A673 (cell line): ENCODE data around the gene CINP. TPM values are rescaled to one million over a fixed set of nuclear protein-coding genes. Genes with fewer than 3 reads are reported as not detected.
"Not testable (repeated sequence)": the region's sequence is repeated elsewhere in the genome, so short reads cannot be mapped to it uniquely, and the experiment has no call there.

ENCODE experiments used
- BruUV-seq: library from RNA; stranded (reverse); fragments of 400-500 nt; replicated peaks from 2 replicates; lab custom pipeline; 2021; lab: Mats Ljungman, UMichigan
- CTCF ChIA-PET: fragments of 300-600 bp; sonication (Branson Sonifier 250); formaldehyde crosslinking; loops from one replicate; lab custom pipeline; 2022; ENCODE audit warnings: antibody characterized with exemption; lab: Charles Lee
- POLR2A ChIA-PET: fragments of 300-600 bp; sonication (Branson Sonifier 250); formaldehyde crosslinking; loops from one replicate; lab custom pipeline; 2022; ENCODE audit warnings: antibody characterized with exemption; ENCODE audit not compliant: low non-redundant PET; lab: Charles Lee
- DNase-seq: peaks from one replicate; pipeline ENCODE4 v3.0.0-alpha.2; 2015; ENCODE audit warnings: low spot score
- H3K27ac ChIP-seq: fragments of 200-600 bp; sonication (generic); 2 replicates; pipeline ENCODE4 v1.5.1; 2016; ENCODE audit warnings: mixed run types, low read depth, mild to moderate bottlenecking, mixed read lengths, antibody characterized with exemption, low read length; ENCODE audit not compliant: poor library complexity, severe bottlenecking
- H3K27me3 ChIP-seq: fragments of 200-600 bp; sonication (generic); replicated peaks from 2 replicates; pipeline ENCODE4 v1.6.1; 2017; ENCODE audit warnings: mixed run types, low read depth, mild to moderate bottlenecking, mixed read lengths, antibody characterized with exemption, low read length; ENCODE audit not compliant: insufficient read depth, poor library complexity
- H3K36me3 ChIP-seq: fragments of 200-600 bp; sonication (generic); 2 replicates; pipeline ENCODE4 v1.6.1; 2016; ENCODE audit warnings: mixed run types, mild to moderate bottlenecking, mixed read lengths, antibody characterized with exemption, low read length; ENCODE audit not compliant: insufficient read depth, poor library complexity, severe bottlenecking
- H3K4me1 ChIP-seq: fragments of 200-600 bp; sonication (generic); 2 replicates; pipeline ENCODE4 v1.6.1; 2017; ENCODE audit warnings: mixed run types, mild to moderate bottlenecking, mixed read lengths, antibody characterized with exemption, low read length; ENCODE audit not compliant: insufficient read depth, poor library complexity, severe bottlenecking
- H3K4me3 ChIP-seq: fragments of 200-600 bp; sonication (generic); 2 replicates; pipeline ENCODE4 v1.5.1; 2016; ENCODE audit warnings: low read depth, mixed run types, mild to moderate bottlenecking, mixed read lengths, low read length; ENCODE audit not compliant: poor library complexity, severe bottlenecking
- H3K9me3 ChIP-seq: fragments of 200-600 bp; sonication (generic); 2 replicates; pipeline ENCODE4 v1.6.1; 2016; ENCODE audit warnings: mixed run types, low read depth, mild to moderate bottlenecking, mixed read lengths, antibody characterized with exemption, low read length; ENCODE audit not compliant: poor library complexity, severe bottlenecking
- EZH2 ChIP-seq: fragments of 200-600 bp; sonication (generic); IDR thresholded peaks from 2 replicates; pipeline ENCODE4 v1.6.1; 2017; ENCODE audit warnings: borderline replicate concordance, low read depth, mild to moderate bottlenecking, mixed read lengths, antibody characterized with exemption, low read length; ENCODE audit not compliant: poor library complexity, severe bottlenecking
- intact Hi-C: fragments of 100-400 bp; cut with micrococcal nuclease; formaldehyde crosslinking; loops from one replicate; pipeline ENCODE4 v1.10.0; 2022; ENCODE audit not compliant: unreplicated experiment
- total RNA-seq: library from RNA; stranded (reverse); gene quantifications from 2 replicates; pipeline ENCODE4 v1.2.3, GENCODE V29; 2021
- TF ChIP-seq, protein P1 (sequence below): fragments of 300-800, 200-600 bp; sonication (generic); conservative IDR thresholded peaks from 2 replicates; pipeline ENCODE4 v1.5.1; 2017; ENCODE audit warnings: low read depth, mild to moderate bottlenecking, antibody characterized with exemption, low read length, moderate library complexity, mixed read lengths

The CINP gene
- total RNA-seq, 1 experiment from 2014 or later: 46.6 TPM

- TF ChIP-seq, protein P1, sequence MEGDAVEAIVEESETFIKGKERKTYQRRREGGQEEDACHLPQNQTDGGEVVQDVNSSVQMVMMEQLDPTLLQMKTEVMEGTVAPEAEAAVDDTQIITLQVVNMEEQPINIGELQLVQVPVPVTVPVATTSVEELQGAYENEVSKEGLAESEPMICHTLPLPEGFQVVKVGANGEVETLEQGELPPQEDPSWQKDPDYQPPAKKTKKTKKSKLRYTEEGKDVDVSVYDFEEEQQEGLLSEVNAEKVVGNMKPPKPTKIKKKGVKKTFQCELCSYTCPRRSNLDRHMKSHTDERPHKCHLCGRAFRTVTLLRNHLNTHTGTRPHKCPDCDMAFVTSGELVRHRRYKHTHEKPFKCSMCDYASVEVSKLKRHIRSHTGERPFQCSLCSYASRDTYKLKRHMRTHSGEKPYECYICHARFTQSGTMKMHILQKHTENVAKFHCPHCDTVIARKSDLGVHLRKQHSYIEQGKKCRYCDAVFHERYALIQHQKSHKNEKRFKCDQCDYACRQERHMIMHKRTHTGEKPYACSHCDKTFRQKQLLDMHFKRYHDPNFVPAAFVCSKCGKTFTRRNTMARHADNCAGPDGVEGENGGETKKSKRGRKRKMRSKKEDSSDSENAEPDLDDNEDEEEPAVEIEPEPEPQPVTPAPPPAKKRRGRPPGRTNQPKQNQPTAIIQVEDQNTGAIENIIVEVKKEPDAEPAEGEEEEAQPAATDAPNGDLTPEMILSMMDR: no peak
- TF ChIP-seq EZH2: no peak
- ChIA-PET POLR2A (no interaction called here), CTCF (no interaction called here)
- no peak overlapping the region for H3K4me3 ChIP-seq
- H3K9me3 ChIP-seq: no peaks in the 10 kb centered on the region
- H3K36me3 ChIP-seq: no peaks in the 10 kb centered on the region
- no peak overlapping the region for H3K27ac ChIP-seq
- H3K4me1 ChIP-seq: no peaks in the 10 kb centered on the region
- H3K27me3 ChIP-seq: no peaks in the 10 kb centered on the region
- DNase-seq: no peak
- BruUV-seq: no TSS peak
- intact Hi-C loops: no loop called here
These were observed 31.9 kb downstream of the CINP start for GRCh38 chr14:102330806-102331205.

DNA sequence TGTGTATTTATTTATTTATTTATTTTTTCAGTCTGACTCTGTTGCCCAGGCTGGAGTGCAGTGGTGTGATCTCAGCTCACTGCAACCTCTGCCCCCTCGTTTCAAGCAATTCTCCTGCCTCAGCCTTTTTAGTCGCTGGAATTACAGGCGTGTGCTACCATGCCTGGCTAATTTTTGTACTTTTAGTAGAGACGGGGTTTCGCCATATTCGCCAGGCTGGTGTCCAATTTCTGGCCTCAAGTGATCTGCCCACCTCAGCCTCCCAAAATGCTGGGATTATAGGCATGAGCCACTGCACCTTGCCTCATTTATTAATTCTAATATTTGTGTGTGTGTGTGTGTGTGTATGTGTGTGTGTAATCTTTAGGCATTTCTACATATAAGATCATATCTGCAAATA lies 33.3 kb downstream of the CINP start:
- H3K27ac ChIP-seq, H3K9me3 ChIP-seq, H3K4me1 ChIP-seq, intact Hi-C loops, H3K36me3 ChIP-seq, BruUV-seq, DNase-seq, H3K27me3 ChIP-seq, H3K4me3 ChIP-seq: not testable (repeated sequence)
- ChIA-PET POLR2A (interaction anchor here (0.6 kb wide), 1 partner anchor 266 kb away, joined by 3 read pairs; no protein-coding TSS in a partner anchor), CTCF (interaction anchor here (0.7 kb wide), 1 partner anchor 384 kb away, joined by 3 read pairs; no protein-coding TSS in a partner anchor)

- POLR2A ChIA-PET: no interaction called here
- Histone ChIP-seq H3K27ac (no peak overlapping the region), H3K36me3 (no peaks in the 10 kb centered on the region), H3K4me1 (peaks cover 6% of the 10 kb centered on the region), H3K27me3 (no peaks in the 10 kb centered on the region), H3K4me3 (no peak overlapping the region), H3K9me3 (no peaks in the 10 kb centered on the region)
- no peak for DNase-seq
- intact Hi-C loops: no loop called here
- TF ChIP-seq, protein P1: no peak
- no peak for TF ChIP-seq EZH2
- CTCF ChIA-PET: no interaction called here
- BruUV-seq: no TSS peak
These were observed 36.1 kb downstream of the CINP start for GRCh38 chr14:102326583-102326982.

DNA sequence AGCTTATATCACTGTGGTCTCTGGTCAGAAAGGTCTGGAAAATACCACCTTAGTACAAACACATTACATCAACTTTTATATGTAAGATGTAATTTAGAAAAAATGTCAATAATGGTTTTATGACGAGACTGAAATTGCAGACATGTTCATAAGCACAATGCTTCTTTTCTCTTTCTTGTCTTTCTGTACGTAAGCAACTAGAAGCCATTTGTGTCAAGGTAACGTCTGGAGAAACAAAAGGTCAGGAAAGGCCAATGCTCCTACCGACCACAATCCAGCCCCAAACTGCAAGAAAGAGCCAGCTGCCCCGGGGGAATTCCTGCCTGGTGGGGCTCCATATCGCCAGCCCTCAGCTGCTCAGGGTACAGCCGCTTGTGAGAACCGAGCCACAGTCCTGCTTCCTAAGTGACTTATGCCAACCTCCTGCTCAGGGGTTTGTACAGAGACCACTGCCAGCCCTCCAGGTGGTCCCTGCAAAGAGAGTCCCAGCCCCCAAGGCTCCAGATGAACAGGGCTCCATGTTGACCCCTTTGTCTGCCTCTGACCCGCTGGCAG lies 36.8 kb downstream of the CINP start:
- no TSS peak for BruUV-seq
- no peak for DNase-seq
- CTCF ChIA-PET: no interaction called here

More for the DNA sequence above, 36.8 kb downstream of the CINP start:
- H3K27me3 ChIP-seq: no peaks in the 10 kb centered on the region
- H3K9me3 ChIP-seq: no peaks in the 10 kb centered on the region
- peaks cover 6% of the 10 kb centered on the region for H3K4me1 ChIP-seq
- POLR2A ChIA-PET: no interaction called here
- TF ChIP-seq, protein P1: no peak
- TF ChIP-seq EZH2: no peak
- H3K27ac ChIP-seq: no peak overlapping the region
- no peaks in the 10 kb centered on the region for H3K36me3 ChIP-seq
- H3K4me3 ChIP-seq: no peak overlapping the region
- intact Hi-C loops: no loop called here
